ENCODE data around the gene TMOD2.
A peak's percentile ranks its signal among the peaks of the same experiment; 100 is the strongest.
"Not testable (repeated sequence)": the region's sequence is repeated elsewhere in the genome, so short reads cannot be mapped to it uniquely, and the experiment has no call there.

The TMOD2 gene

DNA sequence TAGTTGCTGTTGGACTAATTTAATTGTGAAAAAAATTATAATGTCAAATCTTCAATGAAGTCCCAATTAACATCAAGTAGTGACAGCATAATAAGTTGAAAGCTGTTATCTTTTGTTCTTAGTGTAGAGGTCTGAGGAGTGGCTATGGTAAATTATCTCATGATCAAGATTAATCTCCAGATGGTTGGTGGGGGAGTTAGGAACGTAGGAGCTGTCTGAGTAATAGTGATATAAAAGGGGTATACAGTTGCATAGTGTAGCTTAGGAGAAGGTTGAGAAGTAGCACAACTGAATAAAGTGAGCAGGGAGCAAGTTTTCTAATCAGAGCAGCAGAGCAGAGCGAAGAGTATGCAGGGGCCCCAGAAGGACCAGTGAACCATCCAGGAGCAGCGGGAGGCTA, 19.5 kb downstream of the TMOD2 start:
- FAIRE-seq (no peak), DNase-seq (ENCODE audit: low spot score) (no peak)

DNA sequence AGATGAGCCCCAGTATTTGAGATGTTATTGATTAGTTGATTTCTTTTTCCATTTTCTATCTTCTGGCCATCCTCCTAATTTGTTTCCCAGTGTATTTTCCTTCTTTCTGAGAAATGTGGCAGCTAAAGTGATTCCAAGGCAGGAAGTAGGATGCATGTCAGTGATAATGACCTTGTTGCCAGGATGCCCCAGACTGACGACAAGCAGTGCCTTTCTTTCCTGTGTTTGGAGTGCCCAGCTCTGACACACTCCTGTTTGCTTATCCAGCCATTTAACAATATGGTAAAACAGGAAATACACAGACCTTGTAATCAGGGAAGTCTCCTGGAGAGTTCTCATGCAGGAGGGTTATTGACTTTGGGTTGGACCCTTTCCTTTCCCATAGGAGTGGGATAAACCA, 20.4 kb downstream of the TMOD2 start:
- DNase-seq (ENCODE audit: low spot score) (no peak), FAIRE-seq (no peak)

GRCh38 chr15:51774916-51775315, 23.5 kb downstream of the TMOD2 start:
- DNase-seq (ENCODE audit: low spot score), result no peak
- no peak for FAIRE-seq

- DNase-seq (ENCODE audit: low spot score) (peak; percentile 27), FAIRE-seq (no peak)
Measured at GRCh38 chr15:51775967-51776816, 24.8 kb downstream of the TMOD2 start.

DNA sequence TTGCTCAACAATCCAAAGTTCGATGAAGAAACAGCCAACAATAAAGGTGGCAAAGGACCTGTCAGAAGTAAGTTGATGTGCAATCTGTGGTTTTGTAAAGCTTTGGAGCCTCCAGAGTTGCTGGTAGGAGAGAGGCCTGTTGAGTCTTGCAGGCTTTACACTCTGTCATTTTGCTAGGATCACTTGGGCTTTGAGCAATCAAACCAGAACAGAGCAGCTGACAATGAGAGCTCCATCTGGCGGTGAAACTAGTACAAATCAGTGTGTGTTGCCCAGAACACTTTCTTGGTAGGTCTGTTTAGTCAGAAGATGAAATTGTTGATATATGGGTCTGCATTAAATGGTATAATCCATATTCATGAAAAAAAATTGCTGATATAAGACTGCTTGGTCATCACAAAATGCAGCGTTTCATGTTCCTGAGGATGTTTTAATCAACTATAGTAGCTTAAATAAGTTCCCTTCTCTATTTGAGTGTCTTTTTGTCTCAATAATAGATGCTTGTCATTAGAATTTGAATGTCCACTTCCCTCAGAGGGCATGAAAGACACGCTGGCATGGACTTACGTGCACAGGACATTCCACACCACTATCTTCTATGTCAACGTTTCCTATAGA, 25.7 kb downstream of the TMOD2 start:
- peak; percentile 16 for FAIRE-seq

GRCh38 chr15:51780636-51781035, 29.2 kb downstream of the TMOD2 start:
- FAIRE-seq (no peak), DNase-seq (ENCODE audit: low spot score) (no peak)

More for the DNA sequence above, 25.7 kb downstream of the TMOD2 start:
- peak; percentile 66 for DNase-seq (ENCODE audit: low spot score)

- no peak for FAIRE-seq
- no peak for DNase-seq (ENCODE audit: low spot score)
Measured at GRCh38 chr15:51781506-51781905, 30.1 kb downstream of the TMOD2 start.

GRCh38 chr15:51782357-51782896, 31.0 kb downstream of the TMOD2 start:
- FAIRE-seq (no peak), DNase-seq (ENCODE audit: low spot score) (no peak)

- DNase-seq (ENCODE audit: low spot score) (no peak), FAIRE-seq (no peak)
Measured at GRCh38 chr15:51783967-51784366, 32.6 kb downstream of the TMOD2 start.

DNA sequence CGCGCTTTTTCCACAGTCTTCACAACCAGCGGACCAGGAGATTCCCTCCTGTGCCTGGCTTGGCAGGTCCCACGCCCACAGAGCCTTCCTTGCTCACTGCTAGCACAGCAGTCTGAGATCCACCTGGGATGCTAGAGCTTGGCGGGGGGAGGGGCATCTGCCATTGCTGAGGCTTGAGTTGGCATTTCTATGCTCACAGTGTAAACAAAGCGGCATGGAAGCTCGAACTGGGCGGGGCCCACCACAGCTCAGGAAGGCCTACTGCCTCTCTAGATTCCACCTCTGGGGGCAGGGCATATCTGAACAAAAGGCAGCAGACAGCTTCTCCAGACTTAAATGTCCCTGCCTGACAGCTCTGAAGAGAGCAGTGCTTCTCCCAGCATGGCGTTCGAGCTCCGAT, 35.7 kb downstream of the TMOD2 start:
- FAIRE-seq; DNase-seq (ENCODE audit: low spot score): not testable (repeated sequence)

DNA sequence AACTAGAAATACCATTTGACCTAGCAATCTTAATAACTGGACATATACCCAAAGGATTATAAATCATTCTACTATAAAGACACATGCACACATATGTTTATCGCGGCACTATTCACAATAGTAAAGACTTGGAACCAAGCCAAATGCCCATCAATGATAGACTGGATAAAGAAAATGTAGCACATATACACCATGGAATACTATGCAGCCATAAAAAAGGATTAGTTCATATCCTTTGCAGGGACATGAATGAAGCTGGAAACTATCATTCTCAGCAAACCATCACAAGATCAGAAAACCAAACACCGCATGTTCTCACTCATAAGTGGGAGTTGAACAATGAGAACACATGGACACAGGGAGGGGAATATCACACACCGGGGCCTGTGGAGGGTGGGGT, 41.1 kb downstream of the TMOD2 start:
- FAIRE-seq; DNase-seq (ENCODE audit: low spot score): not testable (repeated sequence)

GRCh38 chr15:51793521-51794305, 42.3 kb downstream of the TMOD2 start:
- FAIRE-seq (no peak), DNase-seq (ENCODE audit: low spot score) (no peak)

DNA sequence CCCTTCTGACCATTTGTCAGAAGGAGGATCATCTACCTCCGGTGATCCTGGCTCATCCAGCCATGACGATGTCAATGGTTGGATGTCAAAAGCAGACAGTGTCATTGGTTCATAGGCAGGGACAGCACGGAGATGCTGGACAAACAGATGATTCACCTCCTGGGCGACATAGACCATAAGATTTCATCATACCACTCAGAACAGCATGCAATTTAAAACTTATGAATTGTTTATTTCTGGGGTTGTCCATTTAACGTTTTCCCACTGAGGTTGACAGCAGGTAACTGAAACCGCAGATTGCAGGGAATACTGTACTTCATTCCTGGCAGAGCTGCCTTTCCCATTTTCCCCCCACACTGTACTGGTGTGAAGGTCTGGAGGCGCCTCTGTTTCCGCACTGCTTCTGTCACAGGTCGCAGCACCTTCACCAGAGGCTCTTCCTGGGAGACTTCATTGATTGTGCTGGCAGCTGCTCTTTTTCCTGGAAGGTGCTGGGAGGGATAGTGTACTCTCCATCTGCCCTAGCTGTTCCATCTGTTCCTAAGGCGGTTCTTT, 45.5 kb downstream of the TMOD2 start:
- no peak for FAIRE-seq
- DNase-seq (ENCODE audit: low spot score), result peak; percentile 73

DNA sequence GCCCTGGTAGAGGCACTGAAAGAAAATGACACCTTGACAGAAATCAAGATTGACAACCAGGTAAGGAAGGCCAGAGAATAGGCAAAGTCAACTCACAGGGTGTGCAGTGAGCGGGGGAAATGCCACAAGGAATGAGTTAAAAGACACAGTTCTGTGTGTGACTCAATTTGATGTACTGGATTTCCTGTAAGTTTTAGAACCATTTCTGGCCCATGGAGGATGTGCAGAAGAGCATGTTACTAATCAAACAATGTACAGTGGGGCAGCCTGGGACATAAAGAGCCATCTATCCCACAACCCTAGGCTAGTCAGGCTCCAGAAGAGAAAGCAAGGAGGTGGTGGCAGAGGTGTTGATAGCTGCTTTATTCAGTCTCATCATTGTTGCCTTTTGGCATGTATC, 46.9 kb downstream of the TMOD2 start:
- DNase-seq (ENCODE audit: low spot score), result no peak
- FAIRE-seq, result no peak

- no peak for FAIRE-seq
- DNase-seq (ENCODE audit: low spot score), result no peak
Measured at GRCh38 chr15:51799282-51800252, 48.2 kb downstream of the TMOD2 start.

DNA sequence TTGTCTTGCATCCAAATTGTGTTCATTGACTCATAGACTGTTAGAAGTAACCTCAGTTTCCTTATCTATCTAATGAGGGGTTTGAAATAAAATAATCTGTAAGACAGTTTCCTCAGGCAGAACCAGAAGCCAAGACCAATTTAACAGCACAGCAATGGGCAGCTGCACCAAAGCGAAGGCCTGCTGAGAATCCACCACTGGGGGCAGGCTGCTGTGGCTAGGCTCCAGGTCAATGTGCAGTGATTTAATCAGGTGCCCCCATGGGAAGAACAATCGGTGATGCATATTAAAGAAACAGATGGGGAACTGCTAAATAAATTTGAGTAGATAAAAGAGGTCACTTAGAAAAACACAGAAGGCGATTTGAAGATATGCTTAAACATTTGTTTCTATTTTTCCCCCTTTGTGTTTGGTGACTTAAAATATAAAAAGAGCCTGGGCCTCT, 50.0 kb downstream of the TMOD2 start:
- FAIRE-seq, result no peak

DNA sequence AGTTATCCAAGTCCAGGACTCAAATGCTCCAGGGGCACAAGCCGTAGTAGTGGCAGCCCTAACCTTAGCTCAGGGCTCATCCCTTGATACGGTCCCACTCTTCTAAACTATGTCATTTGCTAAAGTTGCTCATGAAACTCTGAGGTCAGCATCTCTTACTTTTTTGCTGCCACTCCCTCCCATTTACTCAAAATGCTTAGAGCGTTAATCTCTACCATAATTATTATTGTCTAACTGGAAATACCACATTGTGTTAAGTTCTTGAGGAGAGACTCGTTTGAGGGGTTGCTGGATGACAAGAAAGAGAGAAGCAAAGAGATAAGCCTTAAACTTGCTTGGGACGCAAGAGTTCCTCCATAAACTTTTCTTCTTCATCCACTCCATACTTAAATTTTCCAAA, 51.2 kb downstream of the TMOD2 start:
- no peak for FAIRE-seq
- no peak for DNase-seq (ENCODE audit: low spot score)

More for the DNA sequence above, 50.0 kb downstream of the TMOD2 start:
- DNase-seq (ENCODE audit: low spot score), result no peak

DNA sequence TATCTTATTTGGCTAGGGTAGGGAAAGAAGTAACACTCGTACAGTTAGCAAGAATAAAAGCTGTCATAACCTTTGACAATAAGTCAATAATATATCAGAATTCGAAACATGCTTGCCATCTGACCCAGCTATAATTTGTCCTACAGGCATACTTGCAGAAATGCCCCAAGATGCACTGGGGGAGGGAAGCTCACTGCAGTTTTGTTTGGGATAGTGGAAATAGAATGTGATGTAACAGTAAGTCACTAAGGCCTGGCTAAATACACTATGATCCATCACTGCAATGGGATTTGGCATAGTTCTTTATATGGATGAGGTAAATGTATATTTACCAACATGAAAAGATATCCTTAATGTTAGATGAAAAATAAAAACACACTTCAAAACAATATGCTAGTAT, 52.6 kb downstream of the TMOD2 start:
- no peak for FAIRE-seq
- DNase-seq (ENCODE audit: low spot score), result no peak

DNA sequence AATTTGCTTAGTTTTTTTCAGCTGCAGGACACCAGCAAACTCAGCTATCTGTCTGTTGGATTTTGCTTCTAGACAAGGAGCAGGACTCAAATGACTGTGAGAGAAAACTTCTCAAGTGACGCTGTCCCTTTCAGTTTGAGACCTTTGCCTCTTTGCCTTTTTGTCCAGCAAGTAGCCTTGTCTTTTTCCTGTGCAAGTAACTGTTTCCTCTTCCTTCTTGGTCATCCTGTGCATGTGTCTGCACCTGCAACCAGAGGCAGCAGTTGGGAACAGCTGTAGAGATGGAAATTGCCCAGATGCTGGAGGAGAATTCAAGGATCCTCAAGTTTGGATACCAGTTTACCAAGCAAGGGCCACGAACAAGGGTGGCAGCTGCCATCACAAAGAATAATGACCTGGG, 54.7 kb downstream of the TMOD2 start:
- DNase-seq (ENCODE audit: low spot score) (no peak), FAIRE-seq (no peak)

DNA sequence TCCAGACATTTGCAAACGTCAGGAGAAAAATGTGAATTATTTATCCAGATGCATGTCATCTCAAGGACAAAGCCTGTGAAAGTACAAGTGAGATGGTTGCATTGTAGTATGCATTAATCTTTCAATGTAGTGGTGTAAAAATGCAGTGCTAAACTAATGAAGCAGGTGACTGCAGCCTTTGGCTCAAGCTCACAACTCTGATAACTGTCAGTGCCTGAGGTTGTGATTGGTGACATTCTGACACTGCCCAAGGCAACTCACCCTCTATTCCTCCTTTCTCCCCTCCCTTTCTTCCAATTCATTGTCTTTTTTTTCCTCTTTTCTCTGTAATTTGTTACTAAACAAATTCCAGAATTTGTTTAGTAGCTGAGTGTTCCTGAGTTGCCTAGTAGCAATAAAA, 58.1 kb downstream of the TMOD2 start:
- FAIRE-seq, result no peak
- no peak for DNase-seq (ENCODE audit: low spot score)
